Measurements from ENCODE around the gene ZNF341. TPM values are rescaled to one million over a fixed set of nuclear protein-coding genes. Genes with fewer than 3 reads are reported as not detected.

ZNF341 gene
- total RNA-seq, 1 donor = 0.73 TPM

GRCh38 chr20:33838035-33838864 is 106.5 kb downstream of the ZNF341 start:
- no peaks in the 10 kb centered on the region for H3K9me3 ChIP-seq (ENCODE audit: low read depth, low read length)
- no peak overlapping the region for H3K4me3 ChIP-seq (ENCODE audit: low read length)
- H3K4me1 ChIP-seq (ENCODE audit: insufficient read depth, low read length) = peaks cover 65% of the 10 kb centered on the region
- no peaks in the 10 kb centered on the region for H3K27me3 ChIP-seq (ENCODE audit: insufficient read depth, low read length)

GRCh38 chr20:33839591-33839990 is 107.8 kb downstream of the ZNF341 start:
- H3K27me3 ChIP-seq (ENCODE audit: insufficient read depth, low read length) = no peaks in the 10 kb centered on the region
- no peaks in the 10 kb centered on the region for H3K9me3 ChIP-seq (ENCODE audit: low read depth, low read length)
- H3K4me1 ChIP-seq (ENCODE audit: insufficient read depth, low read length) = peaks cover 74% of the 10 kb centered on the region
- H3K4me3 ChIP-seq (ENCODE audit: low read length) = no peak overlapping the region

DNA sequence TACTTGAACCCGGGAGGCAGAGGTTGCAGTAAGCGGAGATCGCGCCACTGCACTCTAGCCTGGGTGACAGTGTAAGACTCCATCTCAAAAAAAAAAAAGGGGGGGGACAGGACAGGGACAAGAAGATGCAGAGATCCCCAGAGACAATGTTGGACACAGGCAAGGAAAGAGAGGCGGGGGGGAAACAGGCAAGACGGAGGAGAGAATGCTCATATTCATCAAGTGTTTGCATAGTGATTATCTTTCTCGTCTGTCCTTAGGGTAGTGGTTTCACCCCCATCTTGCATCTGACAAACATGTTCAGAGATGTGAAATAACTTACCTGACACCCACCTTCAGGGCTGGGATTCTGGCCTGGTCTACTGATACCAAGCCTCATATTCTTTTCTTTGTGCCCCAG is 108.4 kb downstream of the ZNF341 start:
- Histone ChIP-seq H3K27me3 (ENCODE audit: insufficient read depth, low read length) (no peaks in the 10 kb centered on the region), H3K9me3 (ENCODE audit: low read depth, low read length) (no peaks in the 10 kb centered on the region), H3K4me3 (ENCODE audit: low read length) (no peak overlapping the region), H3K4me1 (ENCODE audit: insufficient read depth, low read length) (peaks cover 74% of the 10 kb centered on the region)

DNA sequence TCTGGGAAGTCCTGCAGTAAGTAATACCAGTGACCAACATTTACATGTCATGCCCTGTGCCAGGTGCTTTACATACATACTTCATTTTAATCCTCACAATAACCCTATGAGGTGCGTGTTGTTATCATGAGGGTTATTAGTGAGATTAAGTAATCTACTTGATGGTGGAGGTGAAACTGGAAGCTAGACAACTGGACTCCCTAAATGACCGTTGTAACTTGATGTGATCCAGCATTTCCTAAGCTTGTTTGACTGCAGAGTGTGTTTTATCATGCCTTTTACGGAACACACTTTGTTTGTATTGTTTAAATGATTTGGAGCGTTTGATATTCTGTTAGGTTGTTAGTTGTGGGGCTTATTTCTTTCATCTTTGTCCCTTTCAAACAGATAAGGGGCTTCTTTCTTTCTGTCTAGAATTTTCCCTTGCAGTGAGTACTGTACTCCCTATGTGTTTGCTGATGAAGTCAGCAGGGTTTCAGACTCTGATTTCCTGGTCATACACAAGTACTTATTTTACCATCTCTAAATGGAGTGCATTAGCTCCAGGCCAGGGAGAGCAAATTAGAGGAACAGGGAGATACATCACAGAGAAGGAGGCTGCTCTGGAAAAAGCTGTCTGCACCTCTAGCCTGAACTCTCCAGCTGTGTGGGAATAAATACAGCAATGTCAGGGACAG is 109.1 kb downstream of the ZNF341 start:
- H3K27me3 ChIP-seq (ENCODE audit: insufficient read depth, low read length) = no peaks in the 10 kb centered on the region
- H3K4me3 ChIP-seq (ENCODE audit: low read length) = no peak overlapping the region
- peaks cover 74% of the 10 kb centered on the region for H3K4me1 ChIP-seq (ENCODE audit: insufficient read depth, low read length)
- no peaks in the 10 kb centered on the region for H3K9me3 ChIP-seq (ENCODE audit: low read depth, low read length)

GRCh38 chr20:33841436-33841799 is 109.6 kb downstream of the ZNF341 start:
- no peaks in the 10 kb centered on the region for H3K9me3 ChIP-seq (ENCODE audit: low read depth, low read length)
- H3K4me1 ChIP-seq (ENCODE audit: insufficient read depth, low read length) = peaks cover 73% of the 10 kb centered on the region

More at GRCh38 chr20:33841436-33841799, 109.6 kb downstream of the ZNF341 start:
- Histone ChIP-seq H3K4me3 (ENCODE audit: low read length) (no peak overlapping the region), H3K27me3 (ENCODE audit: insufficient read depth, low read length) (no peaks in the 10 kb centered on the region)

Other genes starting within 250 kb of the ZNF341 start
- gene CBFA2T2, start 241.9 kb upstream of the ZNF341 start, total RNA-seq = 8.9 TPM
- gene C20orf144, start 69.7 kb upstream of the ZNF341 start, total RNA-seq = 0.21 TPM
- gene ACTL10, start 65.1 kb upstream of the ZNF341 start, total RNA-seq = 0.42 TPM
- gene NECAB3, start 57.6 kb upstream of the ZNF341 start, total RNA-seq = 4.6 TPM
- 2.0 TPM for gene E2F1, start 45.6 kb upstream of the ZNF341 start, total RNA-seq
- gene PXMP4, start 11.7 kb upstream of the ZNF341 start, total RNA-seq = 2.4 TPM
- 67.0 TPM for gene CHMP4B, start 79.4 kb downstream of the ZNF341 start, total RNA-seq

All from mononuclear cell (primary cell).